ENCODE results near the gene CHPF.

The CHPF gene

DNA sequence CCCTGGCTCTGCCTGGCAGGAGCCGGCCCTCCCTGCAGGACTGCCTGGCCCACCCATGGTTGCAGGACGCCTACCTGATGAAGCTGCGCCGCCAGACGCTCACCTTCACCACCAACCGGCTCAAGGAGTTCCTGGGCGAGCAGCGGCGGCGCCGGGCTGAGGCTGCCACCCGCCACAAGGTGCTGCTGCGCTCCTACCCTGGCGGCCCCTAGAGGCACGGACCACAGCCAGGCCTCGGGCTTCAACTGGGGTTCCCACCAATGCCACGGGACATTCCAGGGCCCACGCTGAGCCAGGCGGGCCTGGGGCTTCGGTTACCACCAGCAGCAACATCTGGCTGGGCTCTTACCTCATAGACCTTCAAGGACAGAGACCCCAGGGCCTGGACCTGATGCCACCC, 51.0 kb downstream of the CHPF start:
- no CpG with 5 or more reads among the region's 20 CpGs for WGBS, 2 donors (ENCODE audit: extremely low coverage in 2 of 2, insufficient read length in 2 of 2, insufficient replicate concordance in 1 of 2)
- no peak overlapping the region for H4K8ac ChIP-seq (ENCODE audit: low read depth, low read length)

DNA sequence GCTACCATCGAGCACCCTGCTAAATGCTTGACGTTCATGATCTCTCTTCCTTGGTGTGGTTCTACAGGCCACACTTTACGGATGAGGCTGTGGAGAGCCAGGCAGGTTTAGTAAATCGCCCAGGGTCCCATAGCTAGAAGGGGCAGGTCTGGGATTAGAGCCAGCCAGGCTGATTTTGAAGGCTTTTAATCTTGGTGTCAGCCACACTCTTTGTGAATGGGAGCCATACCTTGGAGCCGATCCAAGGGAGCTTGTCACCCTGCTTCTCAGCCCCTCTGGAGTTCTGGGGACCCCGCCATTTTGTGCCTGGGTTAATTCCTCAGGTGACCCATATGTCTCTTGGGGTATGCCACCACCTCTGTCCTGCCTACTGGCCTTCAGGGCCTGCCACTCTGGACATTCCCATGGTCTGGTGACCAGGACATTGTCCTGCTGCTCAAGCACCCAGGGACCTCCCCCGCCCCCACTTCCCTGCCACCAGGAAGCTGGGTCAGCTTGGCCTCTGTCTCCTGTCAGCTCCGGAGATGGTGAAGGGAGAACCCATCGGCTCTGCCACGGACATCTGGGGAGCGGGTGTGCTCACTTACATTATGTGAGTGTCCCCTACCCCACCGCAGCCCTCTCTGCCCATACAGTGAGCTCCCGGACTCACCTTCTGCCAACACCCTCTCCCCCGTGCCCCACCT, 52.2 kb downstream of the CHPF start:
- H3K36me3 ChIP-seq (replicated peaks in 1 of 2; ENCODE audit: control insufficient read depth in 2 of 2, insufficient read depth in 2 of 2, low read length in 2 of 2): no peaks in the 10 kb centered on the region
- no peak overlapping the region for H2AFZ ChIP-seq (ENCODE audit: low read length)
- peaks cover 1 to 7% of the 10 kb centered on the region in 2 donors for H3K4me1 ChIP-seq (ENCODE audit: control insufficient read depth in 2 of 2, insufficient read depth in 1 of 2, low read depth in 1 of 2, low read length in 2 of 2)
- no peak overlapping the region for H2BK12ac ChIP-seq (ENCODE audit: low read length)
- H3K4me2 ChIP-seq (ENCODE audit: insufficient read depth, low read length, poor library complexity, severe bottlenecking): no peak overlapping the region
- no peak for DNase-seq (ENCODE audit: low spot score)
- no CpG with 5 or more reads among the region's 14 CpGs for WGBS, 2 donors (ENCODE audit: extremely low coverage in 2 of 2, insufficient read length in 2 of 2, insufficient replicate concordance in 1 of 2)
- no peak overlapping the region for H2BK15ac ChIP-seq (ENCODE audit: low read length)
- H4K8ac ChIP-seq (ENCODE audit: low read depth, low read length): no peak overlapping the region
- no peak overlapping the region for H2BK5ac ChIP-seq (ENCODE audit: low read length)
- H3K23ac ChIP-seq (ENCODE audit: low read depth, low read length, poor library complexity): no peak overlapping the region
- H3K4me3 ChIP-seq (ENCODE audit: low read length in 2 of 2): no peak overlapping the region
- H3K27ac ChIP-seq (replicated peaks; ENCODE audit: low read length): no peak overlapping the region
- H3K9ac ChIP-seq (ENCODE audit: low read depth, low read length, poor library complexity): no peak overlapping the region
- H3K9me3 ChIP-seq (replicated peaks in 1 of 2; ENCODE audit: control insufficient read depth in 2 of 2, insufficient read depth in 1 of 2, low read depth in 1 of 2, low read length in 2 of 2): no peaks in the 10 kb centered on the region
- H3K18ac ChIP-seq (ENCODE audit: low read length): no peak overlapping the region
- no peak overlapping the region for H2BK120ac ChIP-seq (ENCODE audit: low read depth, low read length)
- peaks cover 5 to 76% (median 50%) of the 10 kb centered on the region in 3 experiments for H3K27me3 ChIP-seq (ENCODE audit: control insufficient read depth in 3 of 3, insufficient read depth in 3 of 3, low read depth in 1 of 3, low read length in 3 of 3)
- H2AK5ac ChIP-seq (ENCODE audit: low read depth, low read length): no peak overlapping the region
- H3K79me1 ChIP-seq (ENCODE audit: low read depth, low read length): no peaks in the 10 kb centered on the region
- no peak overlapping the region for H4K91ac ChIP-seq (ENCODE audit: low read depth, low read length, poor library complexity)
- no peak overlapping the region for H3K14ac ChIP-seq (ENCODE audit: low read length)
- no peak overlapping the region for H3K4ac ChIP-seq (ENCODE audit: low read length)

More for the DNA sequence above, 51.0 kb downstream of the CHPF start:
- Histone ChIP-seq H2BK12ac (ENCODE audit: low read length) (peak overlapping the region; percentile 30), H3K9me3 (replicated peaks in 1 of 2; ENCODE audit: control insufficient read depth in 2 of 2, insufficient read depth in 1 of 2, low read depth in 1 of 2, low read length in 2 of 2) (no peaks in the 10 kb centered on the region), H3K9ac (ENCODE audit: low read depth, low read length, poor library complexity) (no peak overlapping the region), H3K4me3 (ENCODE audit: low read length in 2 of 2) (no peak overlapping the region), H3K4me1 (ENCODE audit: control insufficient read depth in 2 of 2, insufficient read depth in 1 of 2, low read depth in 1 of 2, low read length in 2 of 2) (peaks cover 0 to 5% of the 10 kb centered on the region in 2 donors), H3K14ac (ENCODE audit: low read length) (no peak overlapping the region), H3K18ac (ENCODE audit: low read length) (peak overlapping the region; percentile 46), H2AK5ac (ENCODE audit: low read depth, low read length) (peak overlapping the region; percentile 81), H2BK15ac (ENCODE audit: low read length) (peak overlapping the region; percentile 54), H3K79me1 (ENCODE audit: low read depth, low read length) (no peaks in the 10 kb centered on the region), H3K23ac (ENCODE audit: low read depth, low read length, poor library complexity) (peak overlapping the region; percentile 62), H4K91ac (ENCODE audit: low read depth, low read length, poor library complexity) (no peak overlapping the region), H2BK5ac (ENCODE audit: low read length) (no peak overlapping the region), H2BK120ac (ENCODE audit: low read depth, low read length) (no peak overlapping the region), H3K27ac (replicated peaks; ENCODE audit: low read length) (no peak overlapping the region), H3K27me3 (ENCODE audit: control insufficient read depth in 3 of 3, insufficient read depth in 3 of 3, low read depth in 1 of 3, low read length in 3 of 3) (peaks cover 15 to 73% (median 52%) of the 10 kb centered on the region in 3 experiments), H3K4ac (ENCODE audit: low read length) (no peak overlapping the region), H3K4me2 (ENCODE audit: insufficient read depth, low read length, poor library complexity, severe bottlenecking) (no peak overlapping the region), H2AFZ (ENCODE audit: low read length) (no peak overlapping the region), H3K36me3 (replicated peaks in 1 of 2; ENCODE audit: control insufficient read depth in 2 of 2, insufficient read depth in 2 of 2, low read length in 2 of 2) (no peaks in the 10 kb centered on the region)
- no peak for DNase-seq (ENCODE audit: low spot score)

DNA sequence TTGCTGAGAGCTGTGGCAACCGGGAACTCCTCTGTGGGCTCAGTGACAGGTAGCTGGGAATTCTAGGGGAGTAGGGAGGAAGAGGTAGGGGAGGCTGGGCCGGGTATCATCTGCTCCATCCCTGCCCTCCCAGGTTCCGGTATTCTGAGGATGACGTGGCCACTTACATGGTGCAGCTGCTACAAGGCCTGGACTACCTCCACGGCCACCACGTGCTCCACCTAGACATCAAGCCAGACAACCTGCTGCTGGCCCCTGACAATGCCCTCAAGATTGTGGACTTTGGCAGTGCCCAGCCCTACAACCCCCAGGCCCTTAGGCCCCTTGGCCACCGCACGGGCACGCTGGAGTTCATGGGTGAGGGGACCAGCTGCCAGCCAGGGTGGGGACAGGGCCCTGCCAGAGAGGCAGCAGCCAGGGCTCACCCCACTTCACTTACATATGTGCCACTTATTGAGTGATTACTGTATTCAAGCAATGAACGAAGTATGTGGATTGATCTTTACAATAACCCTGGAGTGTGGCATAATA, 52.9 kb downstream of the CHPF start:
- Histone ChIP-seq H3K36me3 (replicated peaks in 1 of 2; ENCODE audit: control insufficient read depth in 2 of 2, insufficient read depth in 2 of 2, low read length in 2 of 2) (no peaks in the 10 kb centered on the region), H3K9ac (ENCODE audit: low read depth, low read length, poor library complexity) (no peak overlapping the region), H3K79me1 (ENCODE audit: low read depth, low read length) (no peaks in the 10 kb centered on the region), H3K4me1 (ENCODE audit: control insufficient read depth in 2 of 2, insufficient read depth in 1 of 2, low read depth in 1 of 2, low read length in 2 of 2) (peaks cover 4 to 9% of the 10 kb centered on the region in 2 donors), H2BK5ac (ENCODE audit: low read length) (no peak overlapping the region), H2BK12ac (ENCODE audit: low read length) (no peak overlapping the region), H3K4me3 (ENCODE audit: low read length in 2 of 2) (no peak overlapping the region), H3K9me3 (replicated peaks in 1 of 2; ENCODE audit: control insufficient read depth in 2 of 2, insufficient read depth in 1 of 2, low read depth in 1 of 2, low read length in 2 of 2) (no peaks in the 10 kb centered on the region), H4K91ac (ENCODE audit: low read depth, low read length, poor library complexity) (no peak overlapping the region), H2AK5ac (ENCODE audit: low read depth, low read length) (peak overlapping the region; percentile 76), H3K14ac (ENCODE audit: low read length) (no peak overlapping the region), H2AFZ (ENCODE audit: low read length) (no peak overlapping the region), H3K23ac (ENCODE audit: low read depth, low read length, poor library complexity) (peak overlapping the region; percentile 23), H2BK120ac (ENCODE audit: low read depth, low read length) (no peak overlapping the region), H3K4ac (ENCODE audit: low read length) (peak overlapping the region; percentile 59), H3K18ac (ENCODE audit: low read length) (peak overlapping the region; percentile 77), H2BK15ac (ENCODE audit: low read length) (no peak overlapping the region), H3K27me3 (ENCODE audit: control insufficient read depth in 3 of 3, insufficient read depth in 3 of 3, low read depth in 1 of 3, low read length in 3 of 3) (peaks cover 3 to 83% (median 50%) of the 10 kb centered on the region in 3 experiments), H3K4me2 (ENCODE audit: insufficient read depth, low read length, poor library complexity, severe bottlenecking) (no peak overlapping the region), H4K8ac (ENCODE audit: low read depth, low read length) (peak overlapping the region; percentile 89), H3K27ac (replicated peaks; ENCODE audit: low read length) (no peak overlapping the region)
- no peak for DNase-seq (ENCODE audit: low spot score)
- WGBS, 2 donors (ENCODE audit: extremely low coverage in 2 of 2, insufficient read length in 2 of 2, insufficient replicate concordance in 1 of 2): no CpG with 5 or more reads among the region's 10 CpGs

DNA sequence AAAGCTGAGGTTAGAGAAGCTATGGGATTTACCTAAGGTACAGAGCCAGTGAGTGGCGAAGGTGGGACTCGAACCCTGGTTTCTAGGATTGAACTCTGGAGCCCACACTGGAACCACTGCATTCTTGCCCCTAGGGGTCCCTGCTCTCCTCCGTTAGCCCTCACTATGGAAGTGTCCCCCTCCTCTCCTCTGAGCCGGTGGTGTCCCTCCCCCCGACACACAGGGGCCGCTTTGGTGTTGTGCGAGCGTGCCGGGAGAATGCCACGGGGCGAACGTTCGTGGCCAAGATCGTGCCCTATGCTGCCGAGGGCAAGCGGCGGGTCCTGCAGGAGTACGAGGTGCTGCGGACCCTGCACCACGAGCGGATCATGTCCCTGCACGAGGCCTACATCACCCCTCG, 53.4 kb downstream of the CHPF start:
- no CpG with 5 or more reads among the region's 23 CpGs for WGBS, 2 donors (ENCODE audit: extremely low coverage in 2 of 2, insufficient read length in 2 of 2, insufficient replicate concordance in 1 of 2)
- H2AK5ac ChIP-seq (ENCODE audit: low read depth, low read length): peak overlapping the region; percentile 76
- peak overlapping the region; percentile 23 for H3K23ac ChIP-seq (ENCODE audit: low read depth, low read length, poor library complexity)
- H3K4me1 ChIP-seq (ENCODE audit: control insufficient read depth in 2 of 2, insufficient read depth in 1 of 2, low read depth in 1 of 2, low read length in 2 of 2): peaks cover 4 to 8% of the 10 kb centered on the region in 2 donors
- no peak overlapping the region for H3K27ac ChIP-seq (replicated peaks; ENCODE audit: low read length)
- no peak overlapping the region for H2BK5ac ChIP-seq (ENCODE audit: low read length)
- no peak overlapping the region for H3K4me2 ChIP-seq (ENCODE audit: insufficient read depth, low read length, poor library complexity, severe bottlenecking)
- no peak overlapping the region for H4K91ac ChIP-seq (ENCODE audit: low read depth, low read length, poor library complexity)
- H3K36me3 ChIP-seq (replicated peaks in 1 of 2; ENCODE audit: control insufficient read depth in 2 of 2, insufficient read depth in 2 of 2, low read length in 2 of 2): no peaks in the 10 kb centered on the region
- no peak for DNase-seq (ENCODE audit: low spot score)
- H3K9me3 ChIP-seq (replicated peaks in 1 of 2; ENCODE audit: control insufficient read depth in 2 of 2, insufficient read depth in 1 of 2, low read depth in 1 of 2, low read length in 2 of 2): no peaks in the 10 kb centered on the region
- H2BK12ac ChIP-seq (ENCODE audit: low read length): no peak overlapping the region
- peak overlapping the region; percentile 89 for H4K8ac ChIP-seq (ENCODE audit: low read depth, low read length)
- no peaks in the 10 kb centered on the region for H3K79me1 ChIP-seq (ENCODE audit: low read depth, low read length)
- H3K27me3 ChIP-seq (ENCODE audit: control insufficient read depth in 3 of 3, insufficient read depth in 3 of 3, low read depth in 1 of 3, low read length in 3 of 3): peaks cover 6 to 88% (median 51%) of the 10 kb centered on the region in 3 experiments
- no peak overlapping the region for H3K14ac ChIP-seq (ENCODE audit: low read length)
- no peak overlapping the region for H2AFZ ChIP-seq (ENCODE audit: low read length)
- no peak overlapping the region for H3K9ac ChIP-seq (ENCODE audit: low read depth, low read length, poor library complexity)
- peak overlapping the region; percentile 77 for H3K18ac ChIP-seq (ENCODE audit: low read length)
- no peak overlapping the region for H2BK120ac ChIP-seq (ENCODE audit: low read depth, low read length)
- no peak overlapping the region for H3K4me3 ChIP-seq (ENCODE audit: low read length in 2 of 2)
- H3K4ac ChIP-seq (ENCODE audit: low read length): peak overlapping the region; percentile 59
- no peak overlapping the region for H2BK15ac ChIP-seq (ENCODE audit: low read length)
